H1 (cell line): ENCODE measurements around the gene ARHGEF6. TPM values are rescaled to one million over a fixed set of nuclear protein-coding genes. Genes with fewer than 3 reads are reported as not detected.
A peak's percentile ranks its signal among the peaks of the same experiment; 100 is the strongest.

ENCODE experiments used
- CTCF ChIA-PET: fragments of 300-600 bp; sonication (Branson Sonifier 250); formaldehyde crosslinking; loops from one replicate; lab custom pipeline; 2021; ENCODE audit not compliant: partially characterized antibody; lab: Charles Lee
- POLR2A ChIA-PET: fragments of 300-600 bp; sonication (Branson Sonifier 250); formaldehyde crosslinking; loops from one replicate; lab custom pipeline; 2021; ENCODE audit warnings: inconsistent platforms; ENCODE audit not compliant: partially characterized antibody; lab: Charles Lee
- DNase-seq, 2 experiments: peaks; one replicate each; pipeline versions ENCODE4 v3.0.0 to v3.0.0-alpha.2; 2010 to 2022; ENCODE audit warnings: low spot score in 2 of 2, low read depth in 1 of 2, mixed read lengths in 1 of 2
- FAIRE-seq: peaks from 2 replicates; lab custom pipeline; 2011; peaks lifted over from hg19 to GRCh38; lab: Jason Lieb, UNC
- H2AFZ ChIP-seq: 2 replicates; pipeline ENCODE4 v1.8.1; 2012; ENCODE audit warnings: low read length, inconsistent platforms
- H2AK5ac ChIP-seq: 2 replicates; pipeline ENCODE4 v1.6.1; 2013; ENCODE audit warnings: low read depth, low read length
- H2BK120ac ChIP-seq: replicated peaks from 2 replicates; pipeline ENCODE3; 2013; ENCODE audit warnings: low read depth, low read length, inconsistent platforms
- H2BK12ac ChIP-seq: 2 replicates; pipeline ENCODE4 v1.6.1; 2013; ENCODE audit warnings: low read depth, low read length
- H2BK15ac ChIP-seq: 2 replicates; pipeline ENCODE4 v1.6.1; 2013; ENCODE audit warnings: low read length
- H2BK20ac ChIP-seq: 2 replicates; pipeline ENCODE4 v1.6.1; 2013; ENCODE audit warnings: low read length
- H2BK5ac ChIP-seq: 2 replicates; pipeline ENCODE4 v1.6.1; 2013; ENCODE audit warnings: low read depth, low read length
- H3K14ac ChIP-seq: 2 replicates; pipeline ENCODE4 v1.6.1; 2013; ENCODE audit warnings: inconsistent platforms; ENCODE audit not compliant: insufficient read length
- H3K18ac ChIP-seq: 2 replicates; pipeline ENCODE4 v1.6.1; 2013; ENCODE audit warnings: low read length; ENCODE audit errors: extremely low read depth
- H3K23ac ChIP-seq: 2 replicates; pipeline ENCODE4 v1.6.1; 2013; ENCODE audit warnings: inconsistent platforms; ENCODE audit not compliant: insufficient read length
- H3K23me2 ChIP-seq: 2 replicates; pipeline ENCODE4 v1.6.1; 2013; ENCODE audit warnings: low read depth, low read length
- H3K27ac ChIP-seq: 2 replicates; pipeline ENCODE4 v1.6.1; 2011; ENCODE audit warnings: low read depth, low read length, inconsistent platforms
- H3K27me3 ChIP-seq, 4 experiments: replicated peaks in 1 of 4; 1 replicate in 1 of 4; 2 replicates in 3 of 4; pipeline versions ENCODE4 v1.6.1 to v1.8.1; 2011 to 2013; ENCODE audit warnings: low read length in 3 of 4, mild to moderate bottlenecking in 3 of 4, inconsistent platforms in 2 of 4, mixed read lengths in 2 of 4, moderate library complexity in 1 of 4; ENCODE audit not compliant: control insufficient read depth in 3 of 4, insufficient read depth in 3 of 4; ENCODE audit errors: extremely low read depth in 1 of 4
- H3K36me3 ChIP-seq, 4 experiments: 2 replicates each; pipeline versions ENCODE4 v1.6.1 to v1.8.1; 2011 to 2013; ENCODE audit warnings: mild to moderate bottlenecking in 4 of 4, low read length in 3 of 4, moderate library complexity in 2 of 4, control low read depth in 1 of 4, inconsistent platforms in 1 of 4; ENCODE audit not compliant: insufficient read depth in 4 of 4, control insufficient read depth in 2 of 4
- H3K4ac ChIP-seq: replicated peaks from 2 replicates; pipeline ENCODE3; 2013; ENCODE audit warnings: low read length, low read depth, mixed read lengths, inconsistent platforms; ENCODE audit not compliant: insufficient read length
- H3K4me1 ChIP-seq, 4 experiments: replicated peaks in 1 of 4; 1 replicate in 1 of 4; 2 replicates in 3 of 4; pipeline versions ENCODE4 v1.6.1 to v1.8.1; 2011 to 2013; ENCODE audit warnings: low read length in 3 of 4, inconsistent platforms in 2 of 4, mixed read lengths in 1 of 4; ENCODE audit not compliant: insufficient read depth in 4 of 4, control insufficient read depth in 3 of 4
- H3K4me2 ChIP-seq, 2 experiments: 2 replicates each; pipeline versions ENCODE4 v1.6.1 to v1.8.1; 2011 to 2013; ENCODE audit warnings: low read depth in 2 of 2, low read length in 2 of 2, control low read depth in 1 of 2, inconsistent platforms in 1 of 2, mild to moderate bottlenecking in 1 of 2; ENCODE audit not compliant: insufficient read depth in 1 of 2
- H3K4me3 ChIP-seq, 4 experiments: fragments of 200-600, 300-600 bp in 1 of 4; sonication (generic), shearing (Covaris generic), sonication (Bioruptor Twin) in 1 of 4; 2 replicates each; pipeline versions ENCODE4 v1.5.1 to v1.8.1; 2011 to 2016; ENCODE audit warnings: low read length in 4 of 4, low read depth in 3 of 4, control low read depth in 2 of 4, inconsistent platforms in 2 of 4, mild to moderate bottlenecking in 2 of 4, mixed read lengths in 1 of 4, moderate library complexity in 1 of 4; ENCODE audit not compliant: insufficient read depth in 2 of 4; ENCODE audit errors: extremely low read depth in 1 of 4
- H3K56ac ChIP-seq: replicated peaks from 2 replicates; pipeline ENCODE3; 2013; ENCODE audit warnings: low read depth, mild to moderate bottlenecking, mixed read lengths, low read length, inconsistent platforms; ENCODE audit not compliant: insufficient read length
- H3K79me1 ChIP-seq: 2 replicates; pipeline ENCODE4 v1.6.1; 2013; ENCODE audit warnings: low read depth, low read length, control low read depth
- H3K79me2 ChIP-seq, 2 experiments: 2 replicates each; pipeline versions ENCODE4 v1.6.1 to v1.8.1; 2012 to 2013; ENCODE audit warnings: low read length in 2 of 2, mild to moderate bottlenecking in 2 of 2, inconsistent platforms in 1 of 2; ENCODE audit not compliant: insufficient read depth in 2 of 2, control insufficient read depth in 1 of 2
- H3K9ac ChIP-seq, 4 experiments: replicated peaks in 1 of 4; 1 replicate in 1 of 4; 2 replicates in 3 of 4; pipeline versions ENCODE4 v1.6.1 to v1.8.1; 2011 to 2013; ENCODE audit warnings: low read depth in 3 of 4, low read length in 3 of 4, control low read depth in 2 of 4, mild to moderate bottlenecking in 2 of 4, moderate library complexity in 2 of 4, inconsistent platforms in 1 of 4; ENCODE audit errors: extremely low read depth in 1 of 4
- H3K9me3 ChIP-seq, 2 experiments: 2 replicates each; pipeline versions ENCODE4 v1.6.1 to v1.8.1; 2012 to 2013; ENCODE audit warnings: mild to moderate bottlenecking in 2 of 2, moderate library complexity in 2 of 2, control low read depth in 1 of 2, inconsistent platforms in 1 of 2, low read depth in 1 of 2, low read length in 1 of 2, mixed read lengths in 1 of 2; ENCODE audit not compliant: insufficient read depth in 2 of 2
- H4K20me1 ChIP-seq, 2 experiments: replicated peaks in 1 of 2; 2 replicates each; pipeline versions ENCODE3 to v1.8.1; 2011 to 2013; ENCODE audit warnings: inconsistent platforms in 2 of 2, low read length in 2 of 2, mild to moderate bottlenecking in 1 of 2; ENCODE audit not compliant: insufficient read depth in 2 of 2, control insufficient read depth in 1 of 2
- H4K5ac ChIP-seq: 2 replicates; pipeline ENCODE4 v1.6.1; 2013; ENCODE audit warnings: low read length, low read depth, mixed read lengths, inconsistent platforms; ENCODE audit not compliant: insufficient read length
- H4K8ac ChIP-seq: 2 replicates; pipeline ENCODE4 v1.8.0; 2013; ENCODE audit warnings: mild to moderate bottlenecking, moderate library complexity, low read length, inconsistent platforms; ENCODE audit not compliant: insufficient read depth; ENCODE audit errors: extremely low read depth
- H4K91ac ChIP-seq: replicated peaks from 2 replicates; pipeline ENCODE3; 2013; ENCODE audit warnings: low read length, mixed read lengths, inconsistent platforms; ENCODE audit not compliant: insufficient read length
- ASH2L ChIP-seq: fragments of 200-600, 300-600 bp; sonication (generic); IDR thresholded peaks from one replicate; pipeline ENCODE4 v1.7.1; 2017; ENCODE audit warnings: low read length
- CREB1 ChIP-seq: IDR thresholded peaks from 2 replicates; pipeline ENCODE4 v1.6.1; 2012; ENCODE audit warnings: inconsistent platforms
- CTBP2 ChIP-seq: IDR thresholded peaks from 2 replicates; pipeline ENCODE4 v1.7.0; 2011; ENCODE audit warnings: borderline replicate concordance, mild to moderate bottlenecking, moderate library complexity, mixed read lengths, low read length; ENCODE audit not compliant: insufficient read depth, insufficient read length
- EZH2 ChIP-seq: fragments of 200-600 bp; sonication (generic); IDR thresholded peaks from 2 replicates; pipeline ENCODE4 v1.7.1; 2012; ENCODE audit warnings: low read depth, mild to moderate bottlenecking, moderate library complexity, low read length, inconsistent platforms; ENCODE audit not compliant: severe bottlenecking
- NRF1 ChIP-seq: IDR thresholded peaks from 2 replicates; pipeline ENCODE4 v1.6.1; 2011; ENCODE audit warnings: mild to moderate bottlenecking, low read depth, low read length, improper control_type of control experiment
- RAD21 ChIP-seq, 2 experiments: IDR thresholded peaks in 1 of 2; conservative IDR thresholded peaks in 1 of 2; 2 replicates each; pipeline ENCODE4 v1.6.1; 2011; ENCODE audit warnings: low read depth in 2 of 2, low read length in 2 of 2, improper control_type of control experiment in 1 of 2, inconsistent platforms in 1 of 2, mild to moderate bottlenecking in 1 of 2, moderate library complexity in 1 of 2
- TEAD4 ChIP-seq: IDR thresholded peaks from 2 replicates; pipeline ENCODE4 v1.6.1; 2012; ENCODE audit warnings: low read depth, low read length, inconsistent platforms, mixed read lengths
- WGBS, 2 experiments: shearing (Covaris generic) in 1 of 2; methylation state at CpG; one replicate each; pipeline versions ENCODE4 v1.1.6 to v1.1.7; 2013 to 2015; ENCODE audit warnings: low lambda C conversion rate in 2 of 2, mixed read lengths in 2 of 2, inconsistent platforms in 1 of 2, low coverage in 1 of 2, missing lambda C conversion rate in 1 of 2; ENCODE audit not compliant: insufficient replicate concordance in 2 of 2, insufficient coverage in 1 of 2, insufficient read length in 1 of 2; ENCODE audit errors: extremely low coverage in 1 of 2, missing lambda C conversion rate in 1 of 2; 5-methylcytosine and 5-hydroxymethylcytosine counted together
- polyA plus RNA-seq, 7 experiments: library from polyadenylated mRNA; depleted of rRNA in 3 of 7; stranded (reverse) in 5 of 7; unstranded in 2 of 7; fragments of >200 nt in 5 of 7; fragments of 200-250 nt in 2 of 7; gene quantifications; 1 replicate in 5 of 7; 2 replicates in 1 of 7; 4 replicates in 1 of 7; pipeline versions ENCODE4 v1.2.1 to v1.2.3, GENCODE V29; 2011 to 2013; ENCODE audit warnings: missing spikeins in 2 of 7, mixed read lengths in 2 of 7
- total RNA-seq: library from RNA; stranded (reverse); fragmentation: NEBNext Ultra II Directional; extraction: Animal tissue kit (Norgen Biotek cat#: 25700); gene quantifications from 2 replicates; pipeline ENCODE4 v1.2.1, GENCODE V29; 2021
- TF ChIP-seq, protein P1 (sequence below), 3 experiments: IDR thresholded peaks; 1 replicate in 2 of 3; 2 replicates in 1 of 3; pipeline versions ENCODE4 v1.5.1 to v1.6.1; 2011; ENCODE audit warnings: low read length in 3 of 3, mild to moderate bottlenecking in 3 of 3, inconsistent platforms in 2 of 3, low read depth in 1 of 3, moderate library complexity in 1 of 3; ENCODE audit not compliant: insufficient read depth in 1 of 3; ENCODE audit errors: control extremely low read depth in 1 of 3

ARHGEF6 gene
- total and polyA plus RNA-seq, 2 of the 8 experiments (the other 6 are each of a cell fraction or from before 2014, with no cell fraction given): 3.6 to 3.7 TPM

DNA sequence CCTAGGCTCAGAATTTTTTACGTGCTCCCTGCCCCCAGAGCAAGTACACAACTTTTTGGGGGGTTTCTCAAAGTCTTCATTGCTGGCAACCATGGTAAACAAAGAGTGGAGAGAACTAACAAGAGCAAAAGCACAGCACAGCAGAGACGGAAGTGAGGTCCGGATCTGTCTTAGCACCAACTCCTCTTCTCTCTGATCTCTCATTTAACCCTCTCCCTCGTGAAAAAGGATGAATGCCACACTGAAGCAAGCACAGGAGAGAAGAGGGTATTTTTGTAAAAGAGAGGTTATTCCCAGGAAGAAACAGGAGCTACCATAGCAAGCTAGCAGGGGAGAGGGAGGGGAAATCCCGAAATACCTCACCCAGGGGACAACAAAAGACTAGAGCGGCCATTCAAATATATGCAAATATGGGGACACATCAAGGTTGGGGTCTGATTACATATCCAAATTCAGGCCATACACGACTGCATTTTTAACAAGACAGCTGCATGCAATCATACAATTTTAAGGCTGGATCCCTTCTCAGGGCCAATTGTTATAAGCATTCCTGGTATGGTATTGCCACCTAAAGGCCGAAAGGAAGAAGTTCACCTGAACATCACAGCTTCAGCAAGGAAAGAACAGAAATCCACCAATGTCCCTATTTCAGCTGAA is 86.2 kb downstream of the ARHGEF6 start:
- TF ChIP-seq CREB1 (no peak), EZH2 (no peak), RAD21 (IDR thresholded peaks at IDR 0.05 in 1 of 2, conservative IDR thresholded peaks at IDR 0.05 in 1 of 2; ENCODE audit: low read depth in 2 of 2, low read length in 2 of 2) (peak; percentile 82 to 88), CTBP2 (no peak), ASH2L (no peak), TEAD4 (peak; percentile 24; the same call in 1 of the 2 replicates), NRF1 (no peak)
- TF ChIP-seq, protein P1, sequence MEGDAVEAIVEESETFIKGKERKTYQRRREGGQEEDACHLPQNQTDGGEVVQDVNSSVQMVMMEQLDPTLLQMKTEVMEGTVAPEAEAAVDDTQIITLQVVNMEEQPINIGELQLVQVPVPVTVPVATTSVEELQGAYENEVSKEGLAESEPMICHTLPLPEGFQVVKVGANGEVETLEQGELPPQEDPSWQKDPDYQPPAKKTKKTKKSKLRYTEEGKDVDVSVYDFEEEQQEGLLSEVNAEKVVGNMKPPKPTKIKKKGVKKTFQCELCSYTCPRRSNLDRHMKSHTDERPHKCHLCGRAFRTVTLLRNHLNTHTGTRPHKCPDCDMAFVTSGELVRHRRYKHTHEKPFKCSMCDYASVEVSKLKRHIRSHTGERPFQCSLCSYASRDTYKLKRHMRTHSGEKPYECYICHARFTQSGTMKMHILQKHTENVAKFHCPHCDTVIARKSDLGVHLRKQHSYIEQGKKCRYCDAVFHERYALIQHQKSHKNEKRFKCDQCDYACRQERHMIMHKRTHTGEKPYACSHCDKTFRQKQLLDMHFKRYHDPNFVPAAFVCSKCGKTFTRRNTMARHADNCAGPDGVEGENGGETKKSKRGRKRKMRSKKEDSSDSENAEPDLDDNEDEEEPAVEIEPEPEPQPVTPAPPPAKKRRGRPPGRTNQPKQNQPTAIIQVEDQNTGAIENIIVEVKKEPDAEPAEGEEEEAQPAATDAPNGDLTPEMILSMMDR (IDR thresholded peaks at IDR 0.05; ENCODE audit: control extremely low read depth in 1 of 3, insufficient read depth in 1 of 3, low read depth in 1 of 3, low read length in 3 of 3): peak in 2 of 3 experiments; percentile 43 to 58; a peak in 2 of 4 replicates
- FAIRE-seq: peak; percentile 99
- H3K79me2 ChIP-seq: no peaks in the 10 kb centered on the region
- H4K91ac ChIP-seq: no peak overlapping the region
- peak in 1 of 2 experiments; percentile 43 for DNase-seq
- no peaks in the 10 kb centered on the region for H3K23me2 ChIP-seq
- H3K36me3 ChIP-seq: no peaks in the 10 kb centered on the region
- no peak overlapping the region for H3K14ac ChIP-seq
- H3K79me1 ChIP-seq: no peaks in the 10 kb centered on the region
- POLR2A ChIA-PET: interaction anchor here (0.6 to 1.0 kb wide), 4 partner anchors 86 to 172 kb away, joined by 3 to 5 read pairs (median 4); no protein-coding TSS in a partner anchor
- H3K4me1 ChIP-seq: peaks cover 0 to 3% (median 0%) of the 10 kb centered on the region in 4 experiments; a peak in 2 of 7 replicates
- no peak overlapping the region for H2BK12ac ChIP-seq
- H2AFZ ChIP-seq: peak overlapping the region; percentile 58; the same call in 1 of the 2 replicates
- peak overlapping the region; percentile 77 for H3K27ac ChIP-seq
- no peak overlapping the region for H3K4me3 ChIP-seq
- H4K8ac ChIP-seq: no peak overlapping the region
- no peak overlapping the region; the same call in 1 of the 2 replicates for H3K18ac ChIP-seq
- H3K56ac ChIP-seq: no peak overlapping the region
- no peak overlapping the region for H2BK15ac ChIP-seq
- no peak overlapping the region for H2BK120ac ChIP-seq
- H2BK20ac ChIP-seq: no peak overlapping the region
- H3K9ac ChIP-seq: no peak overlapping the region
- H2AK5ac ChIP-seq: no peak overlapping the region
- no peak overlapping the region for H3K23ac ChIP-seq
- H4K5ac ChIP-seq: no peak overlapping the region
- no peaks in the 10 kb centered on the region for H3K27me3 ChIP-seq
- H2BK5ac ChIP-seq: no peak overlapping the region; the same call in 1 of the 2 replicates
- H3K4me2 ChIP-seq: no peak overlapping the region
- H4K20me1 ChIP-seq: no peaks in the 10 kb centered on the region
- no peak overlapping the region for H3K4ac ChIP-seq
- 10% methylated on average over 5 of the region's 8 CpGs; no CpG with 5 or more reads in 1 of the 2 experiments for WGBS, 2 experiments
- H3K9me3 ChIP-seq: no peaks in the 10 kb centered on the region
- CTCF ChIA-PET: interaction anchor here (0.6 to 4.3 kb wide), 13 partner anchors 11 to 423 kb away, joined by 3 to 44 read pairs (median 4); no protein-coding TSS in a partner anchor
